A673 (cell line): ENCODE measurements around the gene THEM5. TPM values are rescaled to one million over a fixed set of nuclear protein-coding genes. Genes with fewer than 3 reads are reported as not detected.

Experiments
- BruUV-seq: library from RNA; stranded (reverse); fragments of 400-500 nt; replicated peaks from 2 replicates; lab custom pipeline; 2021; lab: Mats Ljungman, UMichigan
- CTCF ChIA-PET: fragments of 300-600 bp; sonication (Branson Sonifier 250); formaldehyde crosslinking; loops from one replicate; lab custom pipeline; 2022; ENCODE audit warnings: antibody characterized with exemption; lab: Charles Lee
- POLR2A ChIA-PET: fragments of 300-600 bp; sonication (Branson Sonifier 250); formaldehyde crosslinking; loops from one replicate; lab custom pipeline; 2022; ENCODE audit warnings: antibody characterized with exemption; ENCODE audit not compliant: low non-redundant PET; lab: Charles Lee
- DNase-seq: peaks from one replicate; pipeline ENCODE4 v3.0.0-alpha.2; 2015; ENCODE audit warnings: low spot score
- H3K27ac ChIP-seq: fragments of 200-600 bp; sonication (generic); 2 replicates; pipeline ENCODE4 v1.5.1; 2016; ENCODE audit warnings: mixed run types, low read depth, mild to moderate bottlenecking, mixed read lengths, antibody characterized with exemption, low read length; ENCODE audit not compliant: poor library complexity, severe bottlenecking
- H3K27me3 ChIP-seq: fragments of 200-600 bp; sonication (generic); replicated peaks from 2 replicates; pipeline ENCODE4 v1.6.1; 2017; ENCODE audit warnings: mixed run types, low read depth, mild to moderate bottlenecking, mixed read lengths, antibody characterized with exemption, low read length; ENCODE audit not compliant: insufficient read depth, poor library complexity
- H3K36me3 ChIP-seq: fragments of 200-600 bp; sonication (generic); 2 replicates; pipeline ENCODE4 v1.6.1; 2016; ENCODE audit warnings: mixed run types, mild to moderate bottlenecking, mixed read lengths, antibody characterized with exemption, low read length; ENCODE audit not compliant: insufficient read depth, poor library complexity, severe bottlenecking
- H3K4me1 ChIP-seq: fragments of 200-600 bp; sonication (generic); 2 replicates; pipeline ENCODE4 v1.6.1; 2017; ENCODE audit warnings: mixed run types, mild to moderate bottlenecking, mixed read lengths, antibody characterized with exemption, low read length; ENCODE audit not compliant: insufficient read depth, poor library complexity, severe bottlenecking
- H3K4me3 ChIP-seq: fragments of 200-600 bp; sonication (generic); 2 replicates; pipeline ENCODE4 v1.5.1; 2016; ENCODE audit warnings: low read depth, mixed run types, mild to moderate bottlenecking, mixed read lengths, low read length; ENCODE audit not compliant: poor library complexity, severe bottlenecking
- H3K9me3 ChIP-seq: fragments of 200-600 bp; sonication (generic); 2 replicates; pipeline ENCODE4 v1.6.1; 2016; ENCODE audit warnings: mixed run types, low read depth, mild to moderate bottlenecking, mixed read lengths, antibody characterized with exemption, low read length; ENCODE audit not compliant: poor library complexity, severe bottlenecking
- CTCF ChIP-seq: fragments of 300-800, 200-600 bp; sonication (generic); conservative IDR thresholded peaks from 2 replicates; pipeline ENCODE4 v1.5.1; 2017; ENCODE audit warnings: low read depth, mild to moderate bottlenecking, antibody characterized with exemption, low read length, moderate library complexity, mixed read lengths
- EZH2 ChIP-seq: fragments of 200-600 bp; sonication (generic); IDR thresholded peaks from 2 replicates; pipeline ENCODE4 v1.6.1; 2017; ENCODE audit warnings: borderline replicate concordance, low read depth, mild to moderate bottlenecking, mixed read lengths, antibody characterized with exemption, low read length; ENCODE audit not compliant: poor library complexity, severe bottlenecking
- intact Hi-C: fragments of 100-400 bp; cut with micrococcal nuclease; formaldehyde crosslinking; loops from one replicate; pipeline ENCODE4 v1.10.0; 2022; ENCODE audit not compliant: unreplicated experiment
- total RNA-seq: library from RNA; stranded (reverse); gene quantifications from 2 replicates; pipeline ENCODE4 v1.2.3, GENCODE V29; 2021

THEM5 gene
- total RNA-seq, 1 experiment from 2014 or later, result not detected

GRCh38 chr1:151814426-151814825 lies 39.1 kb downstream of the THEM5 start:
- intact Hi-C loops, result no loop called here
- Histone ChIP-seq H3K36me3 (no peaks in the 10 kb centered on the region), H3K4me1 (no peaks in the 10 kb centered on the region), H3K9me3 (no peaks in the 10 kb centered on the region), H3K27ac (no peak overlapping the region), H3K27me3 (peaks cover 4% of the 10 kb centered on the region), H3K4me3 (no peak overlapping the region)
- ChIA-PET CTCF (no interaction called here), POLR2A (no interaction called here)
- DNase-seq, result no peak
- no TSS peak for BruUV-seq
- TF ChIP-seq CTCF, result no peak
- no peak for TF ChIP-seq EZH2

GRCh38 chr1:151813271-151813977 lies 40.1 kb downstream of the THEM5 start:
- no peak for DNase-seq
- CTCF ChIA-PET, result no interaction called here
- TF ChIP-seq CTCF (no peak), EZH2 (no peak)
- Histone ChIP-seq H3K9me3 (no peaks in the 10 kb centered on the region), H3K4me3 (no peak overlapping the region), H3K27ac (no peak overlapping the region), H3K4me1 (no peaks in the 10 kb centered on the region), H3K36me3 (no peaks in the 10 kb centered on the region), H3K27me3 (peaks cover 4% of the 10 kb centered on the region)
- intact Hi-C loops, result no loop called here
- no TSS peak for BruUV-seq
- POLR2A ChIA-PET, result no interaction called here

- ChIA-PET CTCF (no interaction called here), POLR2A (no interaction called here)
- intact Hi-C loops, result no loop called here
- Histone ChIP-seq H3K27ac (no peak overlapping the region), H3K4me3 (no peak overlapping the region), H3K4me1 (no peaks in the 10 kb centered on the region), H3K27me3 (peaks cover 12% of the 10 kb centered on the region), H3K9me3 (no peaks in the 10 kb centered on the region), H3K36me3 (no peaks in the 10 kb centered on the region)
- TF ChIP-seq EZH2 (no peak), CTCF (no peak)
- DNase-seq, result no peak
- no TSS peak for BruUV-seq
Measured at GRCh38 chr1:151811181-151811580, 42.3 kb downstream of the THEM5 start.
